Measurements from ENCODE around the gene FBXL4.
A peak's percentile ranks its signal among the peaks of the same experiment; 100 is the strongest.

FBXL4 gene

GRCh38 chr6:98834060-98835031 is 113.4 kb downstream of the FBXL4 start, which contains the start of gene POU3F2:
TSS of gene POU3F2 (plus strand) at chr6:98834574. CDS start at chr6:98834874, 300 bp downstream.
- FAIRE-seq: no peak
- DNase-seq (ENCODE audit: insufficient read length, low spot score): peak; percentile 91
- no peak for TF ChIP-seq CTCF (IDR thresholded peaks at IDR 0.05; ENCODE audit: insufficient read depth, missing control alignments)

GRCh38 chr6:98833307-98834059 is 114.3 kb downstream of the FBXL4 start:
- no peak for DNase-seq (ENCODE audit: insufficient read length, low spot score)
- FAIRE-seq: no peak
- TF ChIP-seq CTCF (IDR thresholded peaks at IDR 0.05; ENCODE audit: insufficient read depth, missing control alignments): peak; percentile 19

GRCh38 chr6:98833057-98833306 is 114.8 kb downstream of the FBXL4 start:
- no peak for DNase-seq (ENCODE audit: insufficient read length, low spot score)
- TF ChIP-seq CTCF (IDR thresholded peaks at IDR 0.05; ENCODE audit: insufficient read depth, missing control alignments): no peak
- FAIRE-seq: no peak

GRCh38 chr6:98832284-98833056 is 115.3 kb downstream of the FBXL4 start:
- no peak for TF ChIP-seq CTCF (IDR thresholded peaks at IDR 0.05; ENCODE audit: insufficient read depth, missing control alignments)
- DNase-seq (ENCODE audit: insufficient read length, low spot score) (no peak), FAIRE-seq (no peak)

GRCh38 chr6:98831959-98832283 is 115.8 kb downstream of the FBXL4 start:
- DNase-seq (ENCODE audit: insufficient read length, low spot score) (no peak), FAIRE-seq (no peak)
- no peak for TF ChIP-seq CTCF (IDR thresholded peaks at IDR 0.05; ENCODE audit: insufficient read depth, missing control alignments)

DNA sequence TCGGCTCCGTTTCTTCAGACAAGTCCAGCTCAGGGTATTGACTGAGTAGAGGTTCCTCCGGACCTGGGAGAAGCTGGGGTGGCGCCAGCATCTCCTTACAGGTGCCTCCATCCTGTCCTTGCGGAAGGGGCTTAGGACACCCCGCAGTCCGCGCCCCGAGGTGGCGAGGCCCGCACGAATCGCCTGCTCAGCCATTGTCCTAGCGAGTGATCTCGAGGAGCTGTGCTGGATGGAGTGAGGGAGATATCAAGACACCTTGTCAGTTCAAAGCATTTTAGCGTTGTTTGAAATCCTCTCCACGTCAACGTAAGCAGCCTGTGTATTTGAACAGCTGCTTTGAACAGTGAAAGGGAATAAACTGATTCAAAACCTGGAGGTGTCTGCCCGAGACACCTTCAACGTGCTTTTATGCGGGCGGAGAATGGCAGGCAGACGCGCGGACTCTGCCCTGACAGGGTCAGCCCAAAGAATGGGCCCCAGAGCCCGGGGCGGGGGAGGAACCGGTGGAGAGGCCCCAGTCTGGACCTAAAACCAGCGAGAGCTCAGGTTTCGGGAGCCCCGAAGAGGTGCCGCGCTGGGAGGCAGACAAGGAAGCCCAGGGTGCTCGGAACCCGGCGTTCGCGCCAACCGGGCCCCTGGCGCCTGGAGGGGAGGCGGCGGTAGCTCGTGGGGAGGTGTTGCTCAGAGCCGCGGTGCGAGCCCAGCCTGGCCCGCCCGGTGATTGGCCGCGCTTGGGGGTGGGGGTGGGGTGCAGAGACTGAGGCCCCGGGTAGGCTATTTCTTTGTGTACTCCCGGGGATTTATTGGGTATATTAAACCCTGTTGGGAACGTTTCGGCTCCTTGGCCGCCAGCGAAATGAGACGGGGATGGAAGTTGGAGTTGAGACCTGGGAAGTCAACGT is 116.4 kb downstream of the FBXL4 start:
- TF ChIP-seq CTCF (IDR thresholded peaks at IDR 0.05; ENCODE audit: insufficient read depth, missing control alignments): no peak
- no peak for DNase-seq (ENCODE audit: insufficient read length, low spot score)
- no peak for FAIRE-seq

Measured in D721Med (cell line).